K562 (cell line): ENCODE results near the gene HIGD1C. TPM values are rescaled to one million over a fixed set of nuclear protein-coding genes. Genes with fewer than 3 reads are reported as not detected.

Experiments used
- ATF6 ChIP-seq: sonication (generic); formaldehyde crosslinking; IDR thresholded peaks from 2 replicates; pipeline ENCODE4 v1.4.0; 2020; ENCODE audit warnings: mild to moderate bottlenecking, missing genetic modification reagents
- BACH1 ChIP-seq: fragments of 200-800 bp; sonication (Bioruptor generic); IDR thresholded peaks from 2 replicates; pipeline ENCODE4 v1.6.1; 2016; ENCODE audit warnings: missing genetic modification characterization, missing compliant biosample characterization
- CUX1 ChIP-seq: fragments of 200-800 bp; sonication (Bioruptor generic); IDR thresholded peaks from 2 replicates; pipeline ENCODE4 v1.6.1; 2016; ENCODE audit warnings: missing genetic modification characterization, missing compliant biosample characterization
- GATAD2B ChIP-seq: fragments of 450-650 bp; IDR thresholded peaks from 2 replicates; pipeline ENCODE4 v1.6.1; 2017; ENCODE audit warnings: mild to moderate bottlenecking, borderline replicate concordance
- PCBP2 ChIP-seq: fragments of 200-400 bp; formaldehyde crosslinking; IDR thresholded peaks from 2 replicates; pipeline ENCODE4 v1.6.1; 2018; ENCODE audit warnings: low read length, low read depth, mild to moderate bottlenecking, moderate library complexity; ENCODE audit not compliant: poor library complexity, severe bottlenecking
- POLR2G ChIP-seq: fragments of 200-400 bp; formaldehyde crosslinking; IDR thresholded peaks from 2 replicates; pipeline ENCODE4 v1.6.1; 2017; ENCODE audit warnings: low read depth, mild to moderate bottlenecking, antibody characterized with exemption, low read length, moderate library complexity
- PRPF4 ChIP-seq: fragments of 200-400 bp; formaldehyde crosslinking; IDR thresholded peaks from one replicate; pipeline ENCODE4 v1.6.1; 2017; ENCODE audit warnings: low read length, low read depth, mild to moderate bottlenecking; ENCODE audit not compliant: insufficient read depth, poor library complexity, severe bottlenecking
- SLC30A9 ChIP-seq: fragments of 250-450 bp; sonication (Bioruptor Pico); IDR thresholded peaks from 2 replicates; pipeline ENCODE4 v1.8.0; 2022; ENCODE audit warnings: mild to moderate bottlenecking, moderate library complexity
- SRSF9 ChIP-seq: fragments of 200-400 bp; formaldehyde crosslinking; IDR thresholded peaks from 2 replicates; pipeline ENCODE4 v1.6.1; 2017; ENCODE audit warnings: low read depth, low read length, borderline replicate concordance
- ZNF407 ChIP-seq: fragments of 450-650 bp; IDR thresholded peaks from 2 replicates; pipeline ENCODE4 v1.6.1; 2016; ENCODE audit warnings: low read depth
- polyA plus RNA-seq, 8 experiments: library from polyadenylated mRNA; depleted of rRNA in 4 of 8; stranded (reverse) in 5 of 8; unstranded in 3 of 8; fragments of >200 nt; fragmentation: Nextera tagmentation in 2 of 8; fragmentation: Illumina TruSeq in 1 of 8; extraction: Ambion mirVana in 2 of 8; extraction: Trizol in 1 of 8; gene quantifications; 2 replicates each; pipeline versions ENCODE4 v1.2.1 to v1.2.3, GENCODE V29; 2011 to 2014; ENCODE audit warnings: inconsistent platforms in 1 of 8, missing spikeins in 1 of 8
- total RNA-seq, 7 experiments: library from RNA; depleted of rRNA in 6 of 7; stranded (reverse); fragments of >200 nt in 6 of 7; fragmentation: Illumina TruSeq in 2 of 7; extraction: Trizol in 2 of 7; gene quantifications; 2 replicates each; pipeline versions ENCODE4 v1.2.1 to v1.2.3, GENCODE V29; 2011 to 2021; ENCODE audit warnings: low replicate concordance in 1 of 7

HIGD1C gene
- total and polyA plus RNA-seq, 9 of the 15 experiments (the other 6 are each of a cell fraction or from before 2014, with no cell fraction given): not detected

- TF ChIP-seq ATF6 (CRISPR knock-in tag): no peak
- TF ChIP-seq PCBP2: no peak
- no peak for TF ChIP-seq PRPF4
- TF ChIP-seq ZNF407: no peak
- no peak for TF ChIP-seq SRSF9
- no peak for TF ChIP-seq GATAD2B
- no peak for TF ChIP-seq CUX1 (CRISPR knock-in tag)
- TF ChIP-seq SLC30A9 (CRISPR knock-in tag): no peak
- TF ChIP-seq BACH1 (tag): no peak
- TF ChIP-seq POLR2G: no peak
Observed at GRCh38 chr12:50924439-50925341, 27.7 kb upstream of the HIGD1C start (continued).
